Measurements from ENCODE around the gene ADAMTS17.

Gene ADAMTS17

GRCh38 chr15:100055821-100056220 lies 286.0 kb downstream of the ADAMTS17 start:
- H3K27me3 ChIP-seq (ENCODE audit: insufficient read depth, low read length), result no peaks in the 10 kb centered on the region
- H2BK12ac ChIP-seq (ENCODE audit: low read length), result no peak overlapping the region
- H4K12ac ChIP-seq (ENCODE audit: low read depth, low read length), result no peak overlapping the region
- H3K14ac ChIP-seq (ENCODE audit: low read length), result no peak overlapping the region
- no peak overlapping the region for H3K4ac ChIP-seq (ENCODE audit: low read depth, low read length)
- no peak overlapping the region for H4K8ac ChIP-seq (ENCODE audit: low read depth, low read length)
- H3K9me3 ChIP-seq (ENCODE audit: insufficient read depth, low read depth, low read length), result no peaks in the 10 kb centered on the region
- no peak overlapping the region for H2AK5ac ChIP-seq (ENCODE audit: low read length)
- no peaks in the 10 kb centered on the region for H3K36me3 ChIP-seq (ENCODE audit: control insufficient read depth in 1 of 2, insufficient read depth in 2 of 2, low read length in 2 of 2)
- H3K4me1 ChIP-seq (ENCODE audit: control insufficient read depth in 1 of 2, insufficient read depth in 2 of 2, low read length in 2 of 2), result no peaks in the 10 kb centered on the region
- no peak overlapping the region for H2AFZ ChIP-seq (ENCODE audit: insufficient read depth, low read length, poor library complexity)
- no peaks in the 10 kb centered on the region for H3K79me2 ChIP-seq (ENCODE audit: control insufficient read depth, insufficient read depth, low read length, poor library complexity)
- H3K9ac ChIP-seq (ENCODE audit: low read length), result no peak overlapping the region
- H3K23ac ChIP-seq (ENCODE audit: low read length), result no peak overlapping the region
- H2BK5ac ChIP-seq (ENCODE audit: low read depth, low read length, poor library complexity), result no peak overlapping the region
- H3K4me2 ChIP-seq (ENCODE audit: low read length), result no peak overlapping the region
- H2BK120ac ChIP-seq (ENCODE audit: insufficient read depth, low read length, poor library complexity), result no peak overlapping the region
- H3K4me3 ChIP-seq (ENCODE audit: low read depth, low read length), result no peak overlapping the region
- DNase-seq, result no peak
- WGBS (ENCODE audit: extremely low coverage, insufficient coverage, insufficient read length), result no CpG with 5 or more reads among the region's 2 CpGs
- no peak overlapping the region for H3K27ac ChIP-seq (ENCODE audit: low read depth, low read length)
- no peak overlapping the region for H4K91ac ChIP-seq (ENCODE audit: low read depth, low read length)
- no peak overlapping the region for H3K18ac ChIP-seq (ENCODE audit: low read length)
- H3K79me1 ChIP-seq (ENCODE audit: low read length), result no peaks in the 10 kb centered on the region

GRCh38 chr15:100054539-100054938 lies 287.2 kb downstream of the ADAMTS17 start:
- H3K4me3 ChIP-seq (ENCODE audit: low read depth, low read length), result no peak overlapping the region

GRCh38 chr15:100053474-100054121 lies 288.2 kb downstream of the ADAMTS17 start:
- H4K8ac ChIP-seq (ENCODE audit: low read depth, low read length), result no peak overlapping the region
- no peak overlapping the region for H3K4me3 ChIP-seq (ENCODE audit: low read depth, low read length)
- no peak overlapping the region for H2BK5ac ChIP-seq (ENCODE audit: low read depth, low read length, poor library complexity)
- no CpG with 5 or more reads among the region's 11 CpGs for WGBS (ENCODE audit: extremely low coverage, insufficient coverage, insufficient read length)
- H4K91ac ChIP-seq (ENCODE audit: low read depth, low read length), result no peak overlapping the region
- no peak overlapping the region for H4K12ac ChIP-seq (ENCODE audit: low read depth, low read length)
- H3K9ac ChIP-seq (ENCODE audit: low read length), result no peak overlapping the region
- no peaks in the 10 kb centered on the region for H3K79me2 ChIP-seq (ENCODE audit: control insufficient read depth, insufficient read depth, low read length, poor library complexity)
- H3K23ac ChIP-seq (ENCODE audit: low read length), result no peak overlapping the region
- no peak overlapping the region for H3K4me2 ChIP-seq (ENCODE audit: low read length)
- H3K4ac ChIP-seq (ENCODE audit: low read depth, low read length), result no peak overlapping the region
- no peak overlapping the region for H2BK12ac ChIP-seq (ENCODE audit: low read length)
- DNase-seq, result no peak
- H3K27ac ChIP-seq (ENCODE audit: low read depth, low read length), result no peak overlapping the region
- H3K36me3 ChIP-seq (ENCODE audit: control insufficient read depth in 1 of 2, insufficient read depth in 2 of 2, low read length in 2 of 2), result no peaks in the 10 kb centered on the region
- no peak overlapping the region for H2AK5ac ChIP-seq (ENCODE audit: low read length)
- no peak overlapping the region for H2AFZ ChIP-seq (ENCODE audit: insufficient read depth, low read length, poor library complexity)
- no peak overlapping the region for H3K14ac ChIP-seq (ENCODE audit: low read length)
- no peaks in the 10 kb centered on the region for H3K4me1 ChIP-seq (ENCODE audit: control insufficient read depth in 1 of 2, insufficient read depth in 2 of 2, low read length in 2 of 2)
- no peaks in the 10 kb centered on the region for H3K27me3 ChIP-seq (ENCODE audit: insufficient read depth, low read length)
- no peaks in the 10 kb centered on the region for H3K9me3 ChIP-seq (ENCODE audit: insufficient read depth, low read depth, low read length)
- no peak overlapping the region for H3K18ac ChIP-seq (ENCODE audit: low read length)
- H3K79me1 ChIP-seq (ENCODE audit: low read length), result no peaks in the 10 kb centered on the region
- H2BK120ac ChIP-seq (ENCODE audit: insufficient read depth, low read length, poor library complexity), result no peak overlapping the region

More at GRCh38 chr15:100054539-100054938, 287.2 kb downstream of the ADAMTS17 start:
- Histone ChIP-seq H3K27me3 (ENCODE audit: insufficient read depth, low read length) (no peaks in the 10 kb centered on the region), H2AK5ac (ENCODE audit: low read length) (no peak overlapping the region), H3K27ac (ENCODE audit: low read depth, low read length) (no peak overlapping the region), H2AFZ (ENCODE audit: insufficient read depth, low read length, poor library complexity) (no peak overlapping the region), H3K4me1 (ENCODE audit: control insufficient read depth in 1 of 2, insufficient read depth in 2 of 2, low read length in 2 of 2) (no peaks in the 10 kb centered on the region), H3K4me2 (ENCODE audit: low read length) (no peak overlapping the region), H3K14ac (ENCODE audit: low read length) (no peak overlapping the region), H3K4ac (ENCODE audit: low read depth, low read length) (no peak overlapping the region), H3K23ac (ENCODE audit: low read length) (no peak overlapping the region), H2BK5ac (ENCODE audit: low read depth, low read length, poor library complexity) (no peak overlapping the region), H3K9ac (ENCODE audit: low read length) (no peak overlapping the region), H3K79me2 (ENCODE audit: control insufficient read depth, insufficient read depth, low read length, poor library complexity) (no peaks in the 10 kb centered on the region), H3K79me1 (ENCODE audit: low read length) (no peaks in the 10 kb centered on the region), H3K9me3 (ENCODE audit: insufficient read depth, low read depth, low read length) (no peaks in the 10 kb centered on the region), H3K36me3 (ENCODE audit: control insufficient read depth in 1 of 2, insufficient read depth in 2 of 2, low read length in 2 of 2) (no peaks in the 10 kb centered on the region), H4K12ac (ENCODE audit: low read depth, low read length) (no peak overlapping the region), H4K91ac (ENCODE audit: low read depth, low read length) (no peak overlapping the region), H2BK120ac (ENCODE audit: insufficient read depth, low read length, poor library complexity) (no peak overlapping the region), H3K18ac (ENCODE audit: low read length) (no peak overlapping the region), H4K8ac (ENCODE audit: low read depth, low read length) (no peak overlapping the region), H2BK12ac (ENCODE audit: low read length) (no peak overlapping the region)
- DNase-seq, result no peak
- no CpG with 5 or more reads among the region's 7 CpGs for WGBS (ENCODE audit: extremely low coverage, insufficient coverage, insufficient read length)

GRCh38 chr15:100052716-100053473 lies 288.9 kb downstream of the ADAMTS17 start:
- H3K18ac ChIP-seq (ENCODE audit: low read length), result no peak overlapping the region
- H4K12ac ChIP-seq (ENCODE audit: low read depth, low read length), result no peak overlapping the region
- H3K9me3 ChIP-seq (ENCODE audit: insufficient read depth, low read depth, low read length), result no peaks in the 10 kb centered on the region
- H2AFZ ChIP-seq (ENCODE audit: insufficient read depth, low read length, poor library complexity), result no peak overlapping the region
- no peaks in the 10 kb centered on the region for H3K36me3 ChIP-seq (ENCODE audit: control insufficient read depth in 1 of 2, insufficient read depth in 2 of 2, low read length in 2 of 2)
- no peak overlapping the region for H3K14ac ChIP-seq (ENCODE audit: low read length)
- no peak overlapping the region for H4K91ac ChIP-seq (ENCODE audit: low read depth, low read length)
- H3K4me1 ChIP-seq (ENCODE audit: control insufficient read depth in 1 of 2, insufficient read depth in 2 of 2, low read length in 2 of 2), result no peaks in the 10 kb centered on the region
- H2BK120ac ChIP-seq (ENCODE audit: insufficient read depth, low read length, poor library complexity), result no peak overlapping the region
- H2BK12ac ChIP-seq (ENCODE audit: low read length), result no peak overlapping the region
- no peak overlapping the region for H3K27ac ChIP-seq (ENCODE audit: low read depth, low read length)
- H3K23ac ChIP-seq (ENCODE audit: low read length), result no peak overlapping the region
- H3K9ac ChIP-seq (ENCODE audit: low read length), result no peak overlapping the region
- H3K4me3 ChIP-seq (ENCODE audit: low read depth, low read length), result no peak overlapping the region
- H3K27me3 ChIP-seq (ENCODE audit: insufficient read depth, low read length), result no peaks in the 10 kb centered on the region
- no peak overlapping the region for H4K8ac ChIP-seq (ENCODE audit: low read depth, low read length)
- H3K4ac ChIP-seq (ENCODE audit: low read depth, low read length), result no peak overlapping the region
- H2BK5ac ChIP-seq (ENCODE audit: low read depth, low read length, poor library complexity), result no peak overlapping the region
- DNase-seq, result no peak
- no peak overlapping the region for H3K4me2 ChIP-seq (ENCODE audit: low read length)
- no CpG with 5 or more reads among the region's 19 CpGs for WGBS (ENCODE audit: extremely low coverage, insufficient coverage, insufficient read length)
- H2AK5ac ChIP-seq (ENCODE audit: low read length), result no peak overlapping the region
- H3K79me1 ChIP-seq (ENCODE audit: low read length), result no peaks in the 10 kb centered on the region
- no peaks in the 10 kb centered on the region for H3K79me2 ChIP-seq (ENCODE audit: control insufficient read depth, insufficient read depth, low read length, poor library complexity)
